ENCODE data around the gene MEI1.

DNA sequence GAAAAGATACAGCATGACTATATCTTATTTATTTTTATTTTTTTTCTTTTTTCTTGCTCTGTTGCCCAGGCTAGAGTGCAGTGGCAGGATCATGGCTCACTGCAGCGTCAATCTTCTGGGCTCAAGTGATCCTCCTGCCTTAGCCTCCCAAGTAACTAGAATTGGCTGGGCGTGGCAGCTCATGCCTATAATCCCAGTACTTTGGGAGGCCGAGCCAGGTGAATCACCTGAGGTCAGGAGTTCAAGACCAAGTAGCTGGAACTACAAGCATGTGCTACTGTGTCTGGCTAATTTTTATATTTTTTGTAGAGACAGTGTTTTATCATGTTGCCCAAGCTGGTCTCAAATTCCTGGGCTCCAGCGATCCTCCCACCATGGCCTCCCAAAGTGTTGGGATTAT, 72.9 kb downstream of the MEI1 start:
- TF ChIP-seq POLR2AphosphoS5 (IDR thresholded peaks at IDR 0.05) (no peak), POLR2A (IDR thresholded peaks at IDR 0.05) (no peak)

Measured in upper lobe of left lung (tissue), 4 donors.